Activated naive CD8-positive, alpha-beta T cell treated with anti-CD3 and anti-CD28 coated beads, Interleukin-2, amount 50 U/mL, for 16 hours (primary cell): ENCODE data around the gene ZNF560.
A peak's percentile ranks its signal among the peaks of the same experiment; 100 is the strongest.

Experiments
- DNase-seq: peaks from one replicate; pipeline ENCODE4 v3.0.0-alpha.2; 2020; ENCODE audit warnings: low read depth, low spot score

Gene ZNF560

GRCh38 chr19:9436358-9436757 is 62.1 kb downstream of the ZNF560 start:
- no peak for DNase-seq

GRCh38 chr19:9435279-9436268 is 62.8 kb downstream of the ZNF560 start, which contains the start of gene ZNF266:
Gene ZNF266 (minus strand): TSS chr19:9435573. CDS start chr19:9420089, 15,484 bp downstream.
- peak; percentile 86 for DNase-seq

GRCh38 chr19:9431475-9431874 is 66.9 kb downstream of the ZNF560 start:
- no peak for DNase-seq

DNA sequence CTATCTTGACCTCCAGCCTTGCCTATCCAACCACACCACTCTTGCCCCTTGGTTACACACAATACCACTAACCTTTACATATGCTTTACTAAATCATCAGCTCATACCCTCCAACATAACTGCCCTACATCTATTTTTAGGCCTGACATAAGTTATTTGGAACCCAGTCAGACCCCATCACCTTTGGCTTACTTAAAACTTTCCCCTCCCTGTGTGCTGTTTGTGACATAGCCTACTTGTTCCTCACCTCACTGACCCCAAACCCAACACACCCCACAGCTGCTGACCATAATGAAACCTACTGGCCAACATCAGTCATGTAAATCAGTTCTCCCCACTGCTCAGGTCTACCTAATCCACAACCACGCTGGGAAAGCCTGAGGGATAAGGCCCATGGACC is 68.0 kb downstream of the ZNF560 start:
- DNase-seq, result no peak

DNA sequence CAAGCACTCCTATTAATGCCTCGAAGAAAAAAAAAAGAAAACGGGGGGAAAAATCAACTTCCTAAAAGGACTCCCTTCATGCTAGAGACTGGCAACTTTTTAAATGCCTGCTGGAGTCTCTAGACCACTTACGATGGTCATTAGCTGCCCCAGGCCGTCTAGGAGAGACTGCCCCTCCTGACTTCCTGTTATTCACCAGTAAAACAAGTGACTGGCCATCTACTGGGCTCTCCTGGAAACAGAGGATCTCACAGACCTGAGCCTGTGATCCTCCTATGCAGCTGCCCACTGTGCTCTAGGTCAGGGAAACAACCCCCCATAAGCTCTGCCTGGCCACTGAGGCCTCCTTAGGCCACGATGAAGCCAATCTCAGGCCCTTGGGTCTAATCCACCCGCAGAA is 70.5 kb downstream of the ZNF560 start:
- DNase-seq, result no peak
